Measurements from ENCODE around the gene BAZ2B.

The BAZ2B gene

DNA sequence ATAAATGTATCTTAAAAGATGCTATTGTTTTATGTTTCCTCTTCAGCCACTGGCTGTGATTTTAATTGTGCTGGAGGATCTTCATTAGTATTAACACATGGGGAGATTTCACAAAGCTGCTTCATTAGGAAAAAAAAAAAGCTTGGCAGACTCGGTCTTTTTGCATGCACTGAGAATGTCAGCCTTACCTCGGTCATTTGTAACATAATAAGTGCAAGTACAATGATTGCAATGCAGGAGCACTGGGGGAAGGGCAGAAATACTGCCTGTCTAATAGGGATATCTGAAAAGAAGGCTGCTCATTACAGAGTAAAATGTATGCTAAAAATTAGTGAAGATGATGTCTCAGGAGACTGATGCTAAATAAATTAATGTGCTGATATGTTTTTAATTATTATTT lies 1.3 kb upstream of the BAZ2B start:
- DNase-seq (ENCODE audit: low read depth in 2 of 3, low spot score in 1 of 3), result no peak

DNA sequence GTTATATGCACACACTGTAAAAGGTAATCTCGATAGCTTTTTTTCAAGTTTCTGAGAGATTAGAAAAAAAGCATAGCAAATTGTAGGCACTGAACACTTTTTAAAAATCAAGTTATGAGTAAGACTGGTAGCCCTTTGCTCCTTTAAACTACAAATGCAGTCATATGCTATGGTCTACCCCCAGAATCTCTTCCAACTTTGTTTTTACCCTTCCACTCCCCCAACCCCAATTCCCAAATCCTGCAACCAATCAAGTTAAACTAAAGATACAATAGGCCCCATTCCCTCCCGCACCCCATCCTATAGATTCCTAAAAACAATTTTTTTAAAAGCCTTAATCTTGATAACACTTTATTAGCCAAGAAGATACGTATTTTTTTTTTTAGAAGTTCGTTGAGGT lies 752 bp upstream of the BAZ2B start:
- DNase-seq (ENCODE audit: low read depth in 2 of 3, low spot score in 1 of 3), result no peak

DNA sequence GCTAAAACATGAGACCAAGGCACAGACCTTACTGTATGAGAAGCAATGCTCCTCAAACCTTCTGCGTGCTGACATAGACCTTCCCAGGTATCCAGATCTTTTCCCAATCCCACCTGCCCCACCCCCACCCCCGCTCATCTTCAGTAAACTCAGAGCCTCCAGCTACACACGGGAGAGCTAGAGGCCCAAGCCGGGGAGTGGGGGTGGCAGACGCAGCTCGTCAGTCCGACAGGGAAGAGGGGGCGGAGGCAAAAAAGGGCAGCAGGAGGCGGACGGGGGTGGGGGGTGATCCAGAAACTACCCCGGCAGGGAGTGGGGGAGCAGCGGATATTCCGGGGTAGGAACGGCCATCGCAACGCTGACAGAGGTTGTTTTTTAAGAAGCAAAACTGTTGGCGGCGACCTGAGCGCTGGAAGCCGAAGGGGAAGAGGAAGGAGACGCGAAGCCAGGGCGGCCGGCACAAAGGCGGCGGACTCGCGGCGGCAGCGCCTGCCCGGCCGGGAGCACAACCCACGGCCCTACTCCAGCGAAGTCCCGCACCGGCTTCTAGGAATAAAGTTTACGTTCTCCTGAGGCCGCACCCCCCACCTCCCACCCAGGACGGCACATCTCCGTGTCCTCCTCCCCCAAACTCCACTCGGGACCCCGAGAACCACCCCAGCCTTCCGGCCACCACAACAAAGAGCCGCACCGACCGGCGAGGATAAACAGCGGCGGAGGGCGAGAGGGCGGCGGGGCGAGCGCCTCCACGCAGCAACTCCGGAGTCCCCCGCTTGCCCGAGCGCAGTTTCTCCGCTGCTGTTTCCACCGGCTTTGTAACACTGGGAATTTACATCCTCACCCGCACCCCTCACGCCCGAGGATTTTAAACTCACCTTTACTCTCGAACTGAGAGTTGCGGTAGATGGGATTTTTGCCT lies 722 bp downstream of the BAZ2B start:
- DNase-seq (ENCODE audit: low read depth in 2 of 3, low spot score in 1 of 3), result peak in 2 of 3 donors; percentile 8 to 42

DNA sequence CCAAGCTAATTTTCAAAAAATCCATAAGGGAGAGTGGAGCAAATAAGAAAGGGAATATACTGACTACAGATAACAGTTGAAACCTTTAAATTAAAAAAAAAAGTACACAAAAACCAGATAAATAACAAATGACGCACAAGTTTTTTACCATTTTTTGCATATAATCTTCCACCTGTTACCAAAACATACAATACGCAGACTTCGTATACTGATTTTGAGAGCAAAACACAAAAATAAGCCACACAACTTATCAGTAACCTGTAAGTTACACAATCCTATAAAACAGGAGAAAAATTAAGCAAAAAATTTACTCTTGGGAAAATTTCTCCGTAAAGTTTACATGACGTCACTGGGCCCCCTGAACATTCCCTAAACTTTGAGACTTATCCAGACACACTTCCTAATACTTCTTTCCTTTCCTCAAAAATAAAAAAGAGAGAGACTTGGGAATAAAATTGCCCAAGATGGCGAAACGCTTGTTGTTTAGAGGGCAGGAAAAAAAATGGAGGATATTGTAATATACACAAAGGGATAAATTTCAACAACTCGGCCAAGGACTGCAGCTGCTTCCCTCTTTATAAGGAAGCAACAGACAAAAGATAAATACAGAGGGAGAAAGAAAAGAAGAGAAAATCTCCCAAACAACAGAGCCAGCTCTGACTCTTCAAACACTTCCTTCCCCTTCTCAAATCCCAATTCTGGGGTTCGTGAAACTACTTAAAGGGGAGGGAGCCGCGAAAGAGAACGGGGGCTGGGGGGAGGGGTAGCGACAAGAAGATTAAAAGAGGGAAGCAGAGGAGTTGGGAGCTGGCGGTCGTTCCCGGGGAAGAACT lies 1.6 kb downstream of the BAZ2B start:
- no peak for DNase-seq (ENCODE audit: low read depth in 2 of 3, low spot score in 1 of 3)

DNA sequence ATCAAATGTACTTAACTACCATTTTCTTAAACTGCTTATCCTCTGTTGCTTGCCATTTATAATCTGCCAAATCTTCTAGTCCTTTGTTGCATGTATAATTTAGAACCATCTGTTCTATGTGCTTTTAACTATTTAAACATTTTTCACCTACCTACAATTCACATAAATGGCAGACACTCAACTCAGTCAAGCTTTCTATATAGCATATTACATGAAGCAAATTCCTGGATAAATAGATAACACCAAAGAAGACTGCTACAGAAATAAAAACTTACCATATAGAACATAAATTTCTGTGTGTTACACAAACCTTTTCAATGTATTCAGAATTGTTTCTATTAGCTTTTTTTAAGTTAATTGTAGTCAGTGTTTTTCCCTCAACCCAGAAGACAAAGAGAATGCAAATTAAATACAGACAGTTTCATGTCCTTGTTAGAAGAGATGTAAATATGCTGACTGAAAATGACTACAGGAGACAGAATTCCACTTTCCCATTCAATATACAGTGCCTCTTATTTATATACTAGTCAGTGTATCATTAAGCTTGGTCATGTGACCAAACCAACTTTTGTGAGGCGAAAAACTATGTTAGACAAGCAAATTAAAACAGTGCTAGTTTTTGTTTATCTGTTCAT lies 2.6 kb downstream of the BAZ2B start:
- no peak for DNase-seq (ENCODE audit: low read depth in 2 of 3, low spot score in 1 of 3)

DNA sequence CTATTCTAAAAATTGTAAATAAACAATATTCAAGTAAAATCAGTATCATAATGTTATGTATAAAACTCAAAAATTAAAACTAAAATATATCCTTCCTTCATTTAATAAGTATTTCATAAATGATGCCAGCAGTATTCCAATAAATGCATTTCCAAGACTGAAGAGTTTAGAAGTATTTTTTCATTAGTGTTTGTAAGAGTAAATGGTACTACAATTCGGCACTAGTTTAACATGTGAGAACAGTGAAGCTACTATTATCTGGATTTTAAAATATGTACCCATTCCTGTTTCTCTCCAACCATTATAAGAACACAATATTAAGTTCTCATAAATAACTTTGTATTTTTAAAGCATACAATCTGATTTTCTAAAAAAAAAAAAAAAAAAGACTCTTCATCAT lies 3.3 kb downstream of the BAZ2B start:
- no peak for DNase-seq (ENCODE audit: low read depth in 2 of 3, low spot score in 1 of 3)

DNA sequence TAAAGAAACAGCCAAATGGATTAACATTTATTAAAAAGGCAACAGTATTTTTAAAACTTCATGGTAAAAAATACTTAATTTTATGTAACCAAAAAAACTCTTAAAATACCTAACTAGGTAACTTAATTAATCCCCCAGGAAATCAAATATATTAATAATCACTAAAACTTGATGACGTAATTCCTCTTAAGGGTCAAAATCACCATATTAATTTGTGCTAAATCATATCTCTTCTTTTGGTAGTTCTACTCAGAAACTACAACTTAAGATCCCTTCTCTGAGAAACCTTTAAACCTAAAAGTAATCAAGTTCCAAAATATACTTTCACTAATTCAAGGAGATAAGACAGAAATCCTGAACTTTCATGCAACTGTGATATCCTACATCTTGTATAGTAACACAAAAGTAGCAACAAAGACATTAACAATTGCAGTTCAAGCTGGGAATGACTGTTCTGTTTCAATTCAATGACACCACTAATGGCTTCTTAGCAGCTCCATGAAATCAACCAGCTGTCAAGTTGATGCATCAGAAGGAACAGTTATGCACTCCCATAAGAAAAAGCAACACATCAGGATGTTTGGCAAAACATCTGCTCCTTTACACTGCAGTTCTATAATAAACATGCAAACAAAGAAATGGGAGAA lies 4.0 kb downstream of the BAZ2B start:
- no peak for DNase-seq (ENCODE audit: low read depth in 2 of 3, low spot score in 1 of 3)

DNA sequence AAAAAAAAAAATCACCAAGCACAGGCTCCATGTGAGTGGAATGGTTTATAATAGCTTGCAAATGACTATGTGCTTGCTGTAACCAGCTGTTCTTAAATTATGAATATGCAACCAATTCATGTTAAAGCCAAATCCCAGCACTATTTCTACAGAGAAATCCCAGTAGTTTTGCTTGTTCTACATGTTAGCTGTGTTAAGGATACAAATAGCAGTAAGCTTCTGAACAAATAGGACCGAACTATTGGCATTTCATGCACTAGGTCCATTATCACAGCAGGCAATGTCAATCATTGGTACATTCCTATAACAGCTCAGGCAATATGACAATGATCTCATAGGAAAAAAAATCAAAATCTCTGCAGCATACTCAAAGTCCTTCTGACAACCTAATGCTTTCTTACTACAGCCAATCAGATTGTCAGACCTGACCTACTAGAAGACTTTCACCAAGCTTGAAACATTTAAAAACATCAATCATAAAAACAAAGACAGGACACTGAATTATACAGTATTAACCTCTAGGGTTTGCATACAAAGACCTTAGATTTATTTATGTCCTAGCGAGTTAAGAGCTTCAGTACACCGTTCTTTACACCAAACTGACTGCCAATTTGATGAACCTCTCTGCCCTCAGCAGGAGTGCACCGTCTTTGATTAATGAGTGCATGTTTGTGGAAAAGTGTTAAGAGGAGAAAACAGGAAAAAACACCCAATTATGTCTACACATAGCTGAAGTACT lies 6.4 kb downstream of the BAZ2B start:
- no peak for DNase-seq (ENCODE audit: low read depth in 2 of 3, low spot score in 1 of 3)

DNA sequence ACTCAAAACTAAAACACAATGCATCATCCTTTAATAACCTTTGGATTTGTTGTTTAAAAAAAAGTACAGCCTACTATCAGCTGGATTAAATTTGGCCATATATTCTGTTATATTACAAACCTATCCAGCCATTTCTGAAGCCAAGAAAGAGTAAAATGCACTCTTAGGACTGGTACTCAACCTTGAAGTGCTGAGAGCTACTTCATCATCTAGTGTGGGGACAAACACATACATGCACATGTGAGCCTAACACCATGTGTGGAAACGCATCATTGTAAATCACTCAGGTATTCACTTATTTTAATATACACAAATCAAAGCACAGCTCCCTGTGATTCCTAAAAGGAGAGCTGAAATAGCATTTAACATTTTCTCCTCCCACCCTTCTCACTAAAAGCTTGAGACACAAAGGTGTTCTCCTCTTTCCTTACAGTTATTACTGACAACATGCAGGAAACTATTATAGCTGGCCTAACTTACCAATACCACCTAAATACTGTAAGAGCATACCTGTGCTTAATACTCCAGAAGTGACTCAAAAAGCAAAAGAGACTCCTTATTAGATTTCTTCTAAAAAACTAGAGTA lies 7.5 kb downstream of the BAZ2B start:
- DNase-seq (ENCODE audit: low read depth in 2 of 3, low spot score in 1 of 3), result no peak

DNA sequence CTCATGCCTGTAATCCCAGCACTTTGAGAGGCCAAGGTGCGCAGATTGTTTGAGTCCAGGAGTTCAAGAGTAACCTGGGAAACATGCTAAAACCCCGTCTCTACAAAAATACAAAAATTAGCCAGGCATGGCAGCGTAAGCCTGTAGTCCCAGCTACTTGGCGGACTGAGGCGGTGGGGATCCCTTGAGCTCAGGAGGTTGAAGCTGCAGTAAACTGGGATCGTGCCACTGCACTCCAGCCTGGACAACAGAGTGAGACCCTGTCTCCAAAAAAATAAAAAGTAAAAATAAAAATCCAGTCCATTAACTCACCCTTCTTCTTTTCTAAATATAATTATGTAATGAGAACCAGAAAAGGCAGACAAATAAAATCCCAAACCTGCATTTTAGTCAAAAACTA lies 8.2 kb downstream of the BAZ2B start:
- no peak for DNase-seq (ENCODE audit: low read depth in 2 of 3, low spot score in 1 of 3)

DNA sequence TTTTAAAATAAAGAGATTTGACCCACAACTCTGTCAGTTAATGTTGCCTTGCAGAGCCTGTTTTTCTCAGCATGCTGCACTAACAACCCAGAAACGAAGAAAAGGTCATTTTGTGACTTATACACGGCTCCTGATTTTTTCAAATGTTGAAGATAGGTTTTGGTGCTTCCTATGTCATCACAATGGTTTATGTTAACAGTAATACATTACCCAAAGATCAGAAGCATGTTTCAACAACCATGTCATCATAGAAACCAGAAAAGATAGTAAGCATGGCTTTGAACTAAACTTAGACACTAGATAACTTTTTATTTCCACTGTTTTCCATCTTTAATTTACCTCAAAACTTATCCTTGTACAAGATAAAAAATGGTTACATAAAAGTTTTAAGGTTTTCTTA lies 10.1 kb downstream of the BAZ2B start:
- no peak for DNase-seq (ENCODE audit: low read depth in 2 of 3, low spot score in 1 of 3)

DNA sequence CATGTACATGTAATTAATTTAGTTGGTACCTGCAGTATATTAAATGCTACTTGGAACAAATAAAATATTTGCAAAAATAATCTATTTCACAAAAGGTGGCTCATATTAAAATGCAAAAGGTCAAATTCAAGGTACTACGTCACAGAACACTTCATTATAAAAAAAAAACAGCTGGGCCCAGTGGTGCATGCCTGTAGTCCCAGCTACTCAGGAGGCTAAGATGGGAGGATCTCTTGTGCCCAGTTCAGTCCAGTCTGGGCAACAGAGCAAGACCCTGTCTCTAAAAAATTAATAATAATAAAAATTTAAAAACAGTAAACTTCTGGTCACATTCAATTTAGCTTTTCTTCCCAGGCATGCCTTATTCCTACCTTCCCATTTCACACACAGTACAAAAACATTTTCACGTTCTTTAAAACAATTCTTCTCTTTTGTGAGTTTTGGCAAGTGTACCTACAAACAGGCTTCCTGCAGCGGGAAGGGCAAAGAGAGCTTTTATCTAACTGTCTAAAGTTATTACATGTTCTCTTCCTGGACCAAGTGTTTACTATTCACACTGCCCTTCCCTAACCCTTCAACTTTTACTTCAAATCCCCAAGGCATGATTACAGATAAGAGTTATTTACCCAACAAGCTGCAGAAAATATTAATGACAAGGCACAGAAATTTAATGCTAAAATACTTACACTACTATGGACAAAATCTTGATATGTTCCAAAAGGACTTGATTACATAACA lies 10.7 kb downstream of the BAZ2B start:
- DNase-seq (ENCODE audit: low read depth in 2 of 3, low spot score in 1 of 3), result no peak

DNA sequence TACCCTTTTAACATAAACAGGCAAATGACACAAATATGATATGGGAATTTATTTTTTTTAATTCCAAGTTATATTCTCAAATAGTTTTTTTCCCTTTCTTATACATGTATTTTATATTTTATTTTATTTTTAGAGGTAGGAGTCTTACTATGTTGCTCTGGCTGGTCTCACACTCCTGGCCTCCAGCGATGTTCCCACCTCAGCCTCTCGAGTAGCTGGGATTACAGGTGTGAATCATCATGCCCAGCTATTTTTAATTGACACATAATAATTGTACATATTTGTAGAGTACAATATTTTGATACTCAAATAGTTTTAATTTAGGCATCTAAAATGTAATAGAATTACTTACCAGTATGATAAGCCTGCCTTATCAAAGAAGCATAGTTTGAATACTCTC lies 12.2 kb downstream of the BAZ2B start:
- no peak for DNase-seq (ENCODE audit: low read depth in 2 of 3, low spot score in 1 of 3)

DNA sequence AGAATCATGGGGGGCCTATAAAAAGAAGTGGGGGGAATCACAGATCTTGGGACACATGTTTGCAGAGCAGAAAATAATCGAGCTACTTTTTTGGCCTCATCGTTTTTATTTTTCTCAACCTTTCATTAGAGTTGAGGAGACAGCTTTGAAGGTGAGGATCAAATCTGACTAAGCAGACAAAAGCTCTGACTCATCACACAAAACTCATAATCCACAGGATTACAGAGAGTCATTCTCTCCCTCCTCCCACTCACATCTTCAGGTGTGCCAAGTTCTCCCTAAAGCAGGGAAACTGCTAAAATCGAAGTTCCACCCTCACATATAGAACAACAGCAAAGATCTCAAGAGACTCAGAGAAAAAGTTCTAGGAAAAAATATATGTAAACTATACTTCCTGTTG lies 15.6 kb downstream of the BAZ2B start:
- DNase-seq (ENCODE audit: low read depth in 2 of 3, low spot score in 1 of 3), result no peak

DNA sequence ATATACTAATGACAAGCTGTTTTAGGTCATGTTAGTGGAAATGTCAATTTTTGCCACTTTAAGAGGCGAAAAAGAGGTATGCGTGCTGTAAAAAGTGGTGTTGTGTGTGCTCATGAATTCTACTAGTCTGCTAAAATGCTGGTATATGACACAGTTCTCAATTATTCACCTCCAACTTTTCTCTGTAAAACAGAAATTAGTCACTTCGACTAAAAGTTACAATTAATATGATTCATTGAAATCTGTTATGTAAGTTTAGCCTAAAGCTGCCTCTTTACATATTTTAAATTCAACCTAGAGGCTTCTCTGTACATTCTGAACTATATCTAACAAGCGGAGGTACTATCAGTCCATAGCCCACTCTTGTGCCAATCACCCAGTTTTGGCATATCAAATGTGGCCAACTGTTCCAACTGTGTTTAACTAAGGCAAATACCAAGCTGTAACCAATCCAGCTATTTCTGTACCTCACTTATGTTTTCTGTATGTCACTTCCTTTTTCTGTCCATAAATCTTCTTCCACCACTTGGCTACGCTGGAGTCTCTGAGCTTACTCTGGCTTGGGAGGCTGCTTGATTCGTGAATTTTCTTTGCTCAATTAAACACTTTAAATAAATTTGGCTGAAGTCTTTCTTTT lies 20.8 kb downstream of the BAZ2B start:
- DNase-seq (ENCODE audit: low read depth in 2 of 3, low spot score in 1 of 3), result no peak

DNA sequence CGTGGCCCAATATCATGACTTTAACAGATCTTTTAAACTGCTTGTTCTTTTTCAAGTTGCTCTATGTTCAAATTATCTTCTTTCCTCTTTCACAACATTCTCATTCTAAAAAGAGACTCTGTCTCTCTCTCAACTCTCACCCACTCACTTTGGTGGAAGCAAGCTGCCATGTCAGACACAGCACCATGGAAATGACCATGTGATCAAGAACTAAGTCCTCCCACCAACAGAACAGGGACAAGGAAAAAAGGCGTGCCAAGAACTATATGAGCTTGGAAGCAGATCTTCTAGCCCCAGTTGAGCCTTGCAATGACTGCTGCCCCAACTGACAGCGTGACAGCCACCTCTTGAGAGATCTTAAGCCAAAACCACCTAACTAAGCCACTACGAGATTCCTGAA lies 23.9 kb downstream of the BAZ2B start:
- no peak for DNase-seq (ENCODE audit: low read depth in 2 of 3, low spot score in 1 of 3)

DNA sequence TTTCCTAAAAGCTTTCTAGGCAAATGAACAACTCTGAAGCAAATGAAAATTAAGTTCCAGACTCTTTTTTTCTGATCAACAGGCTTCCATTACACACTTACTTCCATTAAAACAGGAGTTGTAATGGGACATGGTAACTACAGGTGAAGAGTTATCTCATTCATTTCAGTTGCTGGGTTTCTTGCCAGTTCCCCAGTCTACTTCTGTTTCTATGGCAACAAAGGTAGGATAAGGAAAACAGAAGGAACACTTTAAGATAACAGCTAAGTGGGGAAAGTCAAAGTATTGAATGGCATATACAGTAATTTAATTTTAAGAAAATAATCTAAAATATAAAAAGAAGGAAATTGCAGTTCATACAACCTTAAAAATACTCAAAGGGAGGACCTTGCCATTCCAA lies 25.1 kb downstream of the BAZ2B start:
- no peak for DNase-seq (ENCODE audit: low read depth in 2 of 3, low spot score in 1 of 3)

DNA sequence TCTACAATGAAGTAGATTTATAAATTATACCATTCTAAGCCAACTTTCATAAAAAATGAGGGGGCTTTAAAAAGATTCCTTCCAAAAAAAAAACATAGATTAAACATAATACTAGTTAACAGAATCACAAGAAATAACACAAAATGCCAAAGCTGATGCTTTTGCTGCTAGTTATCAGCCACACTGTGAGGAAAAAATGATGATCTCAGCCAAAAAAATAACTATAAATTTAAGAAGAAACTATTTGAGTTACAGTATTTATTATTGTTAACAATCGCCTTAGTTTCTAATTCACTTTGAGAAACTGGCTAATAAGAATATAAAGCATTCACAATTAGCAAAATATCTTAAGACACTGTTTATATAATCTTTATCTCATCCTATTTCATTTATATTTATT lies 27.1 kb downstream of the BAZ2B start:
- DNase-seq (ENCODE audit: low read depth in 2 of 3, low spot score in 1 of 3), result no peak

DNA sequence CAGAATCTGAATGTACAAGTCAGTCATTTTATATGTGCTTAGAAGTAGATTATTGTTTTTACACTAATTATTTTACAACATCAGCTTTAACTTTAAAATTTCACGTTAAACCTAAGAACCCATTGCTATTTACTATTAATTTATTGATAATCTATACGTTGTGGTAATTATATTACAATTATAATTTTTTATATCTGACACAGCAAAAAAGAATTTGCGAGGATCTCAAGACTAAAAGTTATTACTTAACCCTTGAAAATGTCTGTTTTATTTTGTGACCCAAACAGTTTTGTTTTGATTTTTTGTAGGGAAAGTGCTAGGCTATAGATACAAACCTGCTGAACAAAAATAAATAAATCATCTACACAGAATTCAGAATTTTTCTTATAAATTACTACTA lies 30.3 kb downstream of the BAZ2B start:
- no peak for DNase-seq (ENCODE audit: low read depth in 2 of 3, low spot score in 1 of 3)
